Upper lobe of left lung (tissue), 4 donors: ENCODE measurements around the gene ZNF282.

Experiments used
- CTCF ChIP-seq, 6 experiments: fragments of 450-650 bp in 4 of 6; fragments of 200-600 bp in 2 of 6; sonication (generic) in 2 of 6; IDR thresholded peaks; one replicate each; pipeline ENCODE4 v1.5.1; 2016 to 2019; ENCODE audit warnings: antibody characterized with exemption in 6 of 6
- POLR2A ChIP-seq, 4 donors: fragments of 450-650 bp; IDR thresholded peaks; one replicate each; pipeline ENCODE4 v1.5.1; 2016 to 2017; ENCODE audit warnings: antibody characterized with exemption in 4 of 4, mild to moderate bottlenecking in 2 of 4

GRCh38 chr7:149226840-149227494 lies 31.6 kb downstream of the ZNF282 start:
- TF ChIP-seq CTCF (IDR thresholded peaks at IDR 0.05) (no peak), POLR2A (IDR thresholded peaks at IDR 0.05) (no peak)
